Uterus (tissue), 4 donors: Measurements from ENCODE around the gene CERS6. TPM values are rescaled to one million over a fixed set of nuclear protein-coding genes. Genes with fewer than 3 reads are reported as not detected.

Source experiments
- DNase-seq, 2 donors: peaks; one replicate each; pipeline ENCODE4 v3.0.0-alpha.2; 2019 to 2020
- H3K27ac ChIP-seq, 2 donors: fragments of 200-600 bp; sonication (generic); 1 replicate in 1 of 2; 2 replicates in 1 of 2; pipeline ENCODE4 v1.5.1; 2016 to 2018
- H3K27me3 ChIP-seq, 2 donors: fragments of 200-600 bp; sonication (generic); one replicate each; pipeline ENCODE4 v1.5.1; 2018 to 2019; ENCODE audit warnings: control low read depth in 1 of 2
- H3K36me3 ChIP-seq, 2 donors: fragments of 200-600 bp; sonication (generic); one replicate each; pipeline ENCODE4 v1.5.1; 2019; ENCODE audit warnings: control low read depth in 1 of 2
- H3K4me1 ChIP-seq, 2 donors: fragments of 200-600 bp; sonication (generic); one replicate each; pipeline ENCODE4 v1.5.1; 2018 to 2019; ENCODE audit warnings: control low read depth in 1 of 2
- H3K4me3 ChIP-seq, 2 donors: fragments of 200-600 bp; sonication (generic); 1 replicate in 1 of 2; 2 replicates in 1 of 2; pipeline ENCODE4 v1.5.1; 2018 to 2019; ENCODE audit warnings: mild to moderate bottlenecking in 1 of 2
- H3K9me3 ChIP-seq, 2 donors: fragments of 200-600 bp; sonication (generic); one replicate each; pipeline ENCODE4 v1.5.1; 2019; ENCODE audit warnings: control low read depth in 1 of 2
- CTCF ChIP-seq, 4 experiments: fragments of 200-600 bp in 2 of 4; fragments of 450-650 bp in 2 of 4; sonication (generic) in 2 of 4; IDR thresholded peaks; one replicate each; pipeline ENCODE4 v1.5.1; 2016 to 2019; ENCODE audit warnings: antibody characterized with exemption in 4 of 4, mild to moderate bottlenecking in 2 of 4, moderate library complexity in 1 of 4
- POLR2A ChIP-seq, 2 donors: fragments of 450-650 bp; IDR thresholded peaks; one replicate each; pipeline ENCODE4 v1.6.1; 2016; ENCODE audit warnings: antibody characterized with exemption in 2 of 2, mild to moderate bottlenecking in 1 of 2, moderate library complexity in 1 of 2
- intact Hi-C: fragments of 100-400 bp; cut with DNase I; formaldehyde crosslinking; loops from one replicate; pipeline ENCODE4 v1.15.1; 2023; ENCODE audit warnings: low total_unique reads
- total RNA-seq, 4 donors: library from RNA; depleted of rRNA in 3 of 4; stranded (reverse); fragments of >200 nt in 3 of 4; gene quantifications; one replicate each; pipeline versions ENCODE4 v1.1.0 to v1.2.4, GENCODE V29; 2014 to 2023
- donor health status: DM: yes; HTN: yes; CAD: no.

Gene CERS6
- total RNA-seq, 4 donors from 2014 or later: 20.0 to 47.2 (median 26.6) TPM

GRCh38 chr2:168703926-168704325 is 247.9 kb downstream of the CERS6 start:
- no peak for DNase-seq
- Histone ChIP-seq H3K36me3 (no peaks in the 10 kb centered on the region), H3K4me3 (no peak overlapping the region), H3K27me3 (no peaks in the 10 kb centered on the region), H3K27ac (no peak overlapping the region), H3K4me1 (peaks cover 0 to 5% of the 10 kb centered on the region in 2 donors), H3K9me3 (no peaks in the 10 kb centered on the region)
- intact Hi-C loops: no loop called here
- no peak for TF ChIP-seq POLR2A (IDR thresholded peaks at IDR 0.05)
- no peak for TF ChIP-seq CTCF (IDR thresholded peaks at IDR 0.05)

- H3K36me3 ChIP-seq: no peaks in the 10 kb centered on the region
- intact Hi-C loops: no loop called here
- H3K27me3 ChIP-seq: no peaks in the 10 kb centered on the region
- no peaks in the 10 kb centered on the region for H3K9me3 ChIP-seq
- TF ChIP-seq POLR2A (IDR thresholded peaks at IDR 0.05): no peak
- peak in 3 of 4 experiments; percentile 9 to 17 (median 11) for TF ChIP-seq CTCF (IDR thresholded peaks at IDR 0.05)
- H3K27ac ChIP-seq: no peak overlapping the region
- no peak for DNase-seq
- no peak overlapping the region for H3K4me3 ChIP-seq
- H3K4me1 ChIP-seq: no peaks in the 10 kb centered on the region
Measured at GRCh38 chr2:168705534-168706470, 249.7 kb downstream of the CERS6 start.

- Histone ChIP-seq H3K4me1 (no peaks in the 10 kb centered on the region), H3K27ac (no peak overlapping the region), H3K27me3 (no peaks in the 10 kb centered on the region), H3K4me3 (no peak overlapping the region), H3K9me3 (no peaks in the 10 kb centered on the region), H3K36me3 (no peaks in the 10 kb centered on the region)
- DNase-seq: no peak
- intact Hi-C loops: no loop called here
- TF ChIP-seq CTCF (IDR thresholded peaks at IDR 0.05) (no peak), POLR2A (IDR thresholded peaks at IDR 0.05) (no peak)
Measured at GRCh38 chr2:168706806-168707205, 250.7 kb downstream of the CERS6 start.

- H3K27ac ChIP-seq: no peak overlapping the region
- no peaks in the 10 kb centered on the region for H3K9me3 ChIP-seq
- no peak for TF ChIP-seq CTCF (IDR thresholded peaks at IDR 0.05)
- no peak for TF ChIP-seq POLR2A (IDR thresholded peaks at IDR 0.05)
- H3K4me3 ChIP-seq: no peak overlapping the region
- no peaks in the 10 kb centered on the region for H3K36me3 ChIP-seq
- intact Hi-C loops: no loop called here
- DNase-seq: no peak
- no peaks in the 10 kb centered on the region for H3K4me1 ChIP-seq
- no peaks in the 10 kb centered on the region for H3K27me3 ChIP-seq
Measured at GRCh38 chr2:168708080-168708479, 252.0 kb downstream of the CERS6 start.

- no peak overlapping the region for H3K27ac ChIP-seq
- no peaks in the 10 kb centered on the region for H3K36me3 ChIP-seq
- no peak for DNase-seq
- intact Hi-C loops: no loop called here
- no peak overlapping the region for H3K4me3 ChIP-seq
- H3K4me1 ChIP-seq: no peaks in the 10 kb centered on the region
- H3K9me3 ChIP-seq: no peaks in the 10 kb centered on the region
- TF ChIP-seq POLR2A (IDR thresholded peaks at IDR 0.05): no peak
- TF ChIP-seq CTCF (IDR thresholded peaks at IDR 0.05): no peak
- H3K27me3 ChIP-seq: no peaks in the 10 kb centered on the region
Measured at GRCh38 chr2:168710754-168711467, 254.8 kb downstream of the CERS6 start.
